ENCODE data around the gene GNGT2. TPM values are rescaled to one million over a fixed set of nuclear protein-coding genes. Genes with fewer than 3 reads are reported as not detected.
A peak's percentile ranks its signal among the peaks of the same experiment; 100 is the strongest.

Gene GNGT2
- total and polyA plus RNA-seq, 2 of the 4 experiments (the other 2 are of a cell fraction): 0.18 to 0.79 TPM

GRCh38 chr17:49224198-49224996, 14.0 kb upstream of the GNGT2 start:
- 4% methylated on average over 66 of the region's 95 CpGs; no CpG with 5 or more reads in 1 of the 2 experiments for WGBS, 2 experiments (ENCODE audit: extremely low coverage in 2 of 2, insufficient read length in 1 of 2)
- H3K4me3 ChIP-seq (ENCODE audit: insufficient read depth, low read depth, low read length): no peak overlapping the region
- no peaks in the 10 kb centered on the region; the same call in 1 of the 2 replicates for H3K4me1 ChIP-seq (ENCODE audit: control insufficient read depth, insufficient read depth, low read length)
- no peak overlapping the region for H3K14ac ChIP-seq (replicated peaks; ENCODE audit: low read depth, low read length)
- no peak overlapping the region for H4K5ac ChIP-seq (ENCODE audit: low read depth, low read length)
- no peak overlapping the region for H2BK20ac ChIP-seq (ENCODE audit: low read depth, low read length)
- no TSS peak for BruUV-seq (replicated peaks)
- peak overlapping the region; percentile 10; the same call in 1 of the 2 replicates for H3K4me2 ChIP-seq (ENCODE audit: low read depth, low read length)
- no peaks in the 10 kb centered on the region for H3K9me3 ChIP-seq (ENCODE audit: control insufficient read depth, insufficient read depth, low read length)
- no peak overlapping the region for H3K4ac ChIP-seq (ENCODE audit: low read depth, low read length)
- H2BK120ac ChIP-seq (ENCODE audit: low read depth, low read length): no peak overlapping the region
- H4K8ac ChIP-seq (ENCODE audit: low read depth in 2 of 2, low read length in 2 of 2): no peak overlapping the region
- H3K79me1 ChIP-seq (ENCODE audit: low read depth in 1 of 2, low read length in 2 of 2): no peaks in the 10 kb centered on the region
- no peak for DNase-seq
- ChIA-PET CTCF (no interaction called here), POLR2A (ENCODE audit: unreplicated experiment) (no interaction called here)
- H2AK9ac ChIP-seq (replicated peaks; ENCODE audit: low read depth, low read length, poor library complexity): peak overlapping the region; percentile 37
- H4K91ac ChIP-seq (ENCODE audit: insufficient read depth, low read depth, low read length): no peak overlapping the region
- ATAC-seq (ENCODE audit: low read depth): no peak
- H3K56ac ChIP-seq (ENCODE audit: extremely low read depth, insufficient read depth, low read length): no peak overlapping the region
- H4K20me1 ChIP-seq (ENCODE audit: insufficient read depth, low read length): no peaks in the 10 kb centered on the region
- H3K27ac ChIP-seq (ENCODE audit: insufficient read depth, low read length): no peak overlapping the region
- no peak overlapping the region for H2BK5ac ChIP-seq (ENCODE audit: low read depth, low read length, poor library complexity, severe bottlenecking)
- H3K27me3 ChIP-seq (ENCODE audit: control insufficient read depth, insufficient read depth, low read length): peaks cover 45% of the 10 kb centered on the region
- dilution Hi-C loops (cut with HindIII; ENCODE audit: low sequenced_read_pairs, unreplicated experiment) (no loop called here), in situ Hi-C loops (cut with MboI; ENCODE audit: low sequenced_read_pairs) (no loop called here), intact Hi-C loops (cut with micrococcal nuclease) (no loop called here)
- H3K18ac ChIP-seq (ENCODE audit: low read depth, low read length): no peak overlapping the region
- H3K9me1 ChIP-seq (ENCODE audit: insufficient read depth, low read length): no peaks in the 10 kb centered on the region
- no peak overlapping the region for H2AK5ac ChIP-seq (ENCODE audit: low read depth, low read length)
- no peak overlapping the region for H2BK15ac ChIP-seq (ENCODE audit: low read depth, low read length)
- TF ChIP-seq RAD21 (IDR thresholded peaks at IDR 0.05; ENCODE audit: low read length): no peak
- TF ChIP-seq ELK1 (IDR thresholded peaks at IDR 0.05; ENCODE audit: borderline replicate concordance, low read depth, low read length): no peak
- TF ChIP-seq SMC3 (IDR thresholded peaks at IDR 0.05; ENCODE audit: low read depth, low read length): no peak
- TF ChIP-seq FOS (IDR thresholded peaks at IDR 0.05; ENCODE audit: low read depth, low read length): no peak
- TF ChIP-seq CHD1 (IDR thresholded peaks at IDR 0.05; ENCODE audit: low read depth, low read length): no peak
- TF ChIP-seq NFE2L2 (IDR thresholded peaks at IDR 0.05; ENCODE audit: low read depth, low read length): no peak
- TF ChIP-seq MAFK (IDR thresholded peaks at IDR 0.05; ENCODE audit: low read depth, low read length): no peak
- no peak for TF ChIP-seq CTCF (conservative IDR thresholded peaks at IDR 0.05; ENCODE audit: low read depth, low read length)
- TF ChIP-seq USF2 (IDR thresholded peaks at IDR 0.05; ENCODE audit: low read depth, low read length): no peak
- no peak for TF ChIP-seq BHLHE40 (IDR thresholded peaks at IDR 0.05; ENCODE audit: low read depth, low read length)
- no peak for TF ChIP-seq RFX5 (IDR thresholded peaks at IDR 0.05; ENCODE audit: low read depth, low read length)
- no peak for TF ChIP-seq CEBPB (IDR thresholded peaks at IDR 0.05; ENCODE audit: low read depth, low read length)
- no peak for TF ChIP-seq RCOR1 (IDR thresholded peaks at IDR 0.05; ENCODE audit: insufficient replicate concordance, low read length)
- TF ChIP-seq POLR2A (IDR thresholded peaks at IDR 0.05; ENCODE audit: low read depth, low read length): no peak
- TF ChIP-seq MAZ (IDR thresholded peaks at IDR 0.05; ENCODE audit: borderline replicate concordance, low read depth, low read length): no peak
- H3K23ac ChIP-seq (ENCODE audit: low read depth, low read length): no peak overlapping the region
- peak overlapping the region; percentile 70 for H2AFZ ChIP-seq (replicated peaks; ENCODE audit: low read length, poor library complexity)
- H3K9ac ChIP-seq (ENCODE audit: low read depth, low read length): no peak overlapping the region
- no peaks in the 10 kb centered on the region for H3K36me3 ChIP-seq (ENCODE audit: control insufficient read depth, insufficient read depth, low read length)

Measured in IMR-90 (cell line).